Neural progenitor cell (in vitro differentiated cells): Measurements from ENCODE around the gene MAGED1. TPM values are rescaled to one million over a fixed set of nuclear protein-coding genes. Genes with fewer than 3 reads are reported as not detected.
A peak's percentile ranks its signal among the peaks of the same experiment; 100 is the strongest.

Source experiments
- DNase-seq: peaks from one replicate; pipeline ENCODE4 v3.0.0-alpha.2; 2016; ENCODE audit warnings: low spot score
- H2AFZ ChIP-seq: fragments of 200-600 bp; sonication (generic); replicated peaks from 2 replicates; pipeline ENCODE4 v1.6.1; 2016; ENCODE audit warnings: antibody characterized with exemption
- H3F3A ChIP-seq: fragments of 200-600 bp; sonication (generic); 2 replicates; pipeline ENCODE4 v1.6.1; 2016; ENCODE audit warnings: antibody characterized with exemption, low read depth
- H3K27ac ChIP-seq: fragments of 200-600 bp; sonication (generic); 2 replicates; pipeline ENCODE4 v1.5.1; 2016; ENCODE audit warnings: mild to moderate bottlenecking
- H3K27me3 ChIP-seq: fragments of 200-600 bp; sonication (generic); 2 replicates; pipeline ENCODE4 v1.6.1; 2016; ENCODE audit warnings: mild to moderate bottlenecking, moderate library complexity
- H3K36me3 ChIP-seq: fragments of 200-600 bp; sonication (generic); 2 replicates; pipeline ENCODE4 v1.5.1; 2016
- H3K4me1 ChIP-seq: fragments of 200-600 bp; sonication (generic); 2 replicates; pipeline ENCODE4 v1.6.1; 2016; ENCODE audit warnings: mixed run types
- H3K4me2 ChIP-seq: fragments of 200-600 bp; sonication (generic); 2 replicates; pipeline ENCODE4 v1.6.1; 2016
- H3K4me3 ChIP-seq: fragments of 200-600 bp; sonication (generic); 2 replicates; pipeline ENCODE4 v1.5.1; 2016
- H3K79me2 ChIP-seq: fragments of 200-600 bp; sonication (generic); 2 replicates; pipeline ENCODE4 v1.6.1; 2016; ENCODE audit warnings: low read depth
- H3K9ac ChIP-seq: fragments of 200-600 bp; sonication (generic); 2 replicates; pipeline ENCODE4 v1.6.1; 2016
- H3K9me3 ChIP-seq: fragments of 200-600 bp; sonication (generic); 2 replicates; pipeline ENCODE4 v1.5.1; 2016; ENCODE audit warnings: low read depth
- H4K20me1 ChIP-seq: fragments of 200-600 bp; sonication (generic); 2 replicates; pipeline ENCODE4 v1.6.1; 2016; ENCODE audit warnings: low read depth
- H3K27ac Mint-ChIP-seq: 3 replicates; pipeline ENCODE4 v1.8.0; 2021; ENCODE audit warnings: mixed read lengths
- H3K27me3 Mint-ChIP-seq: 2 replicates; pipeline ENCODE4 v1.8.0; 2022; ENCODE audit warnings: low read depth, mild to moderate bottlenecking, inconsistent platforms, moderate library complexity, mixed read lengths; ENCODE audit not compliant: insufficient read depth
- H3K36me3 Mint-ChIP-seq: 3 replicates; pipeline ENCODE4 v1.8.0; 2021; ENCODE audit warnings: mixed read lengths
- H3K4me1 Mint-ChIP-seq: 3 replicates; pipeline ENCODE4 v1.8.0; 2021; ENCODE audit warnings: mixed read lengths
- H3K4me3 Mint-ChIP-seq: 3 replicates; pipeline ENCODE4 v1.8.0; 2021; ENCODE audit warnings: mild to moderate bottlenecking, moderate library complexity, mixed read lengths
- H3K9me3 Mint-ChIP-seq: 3 replicates; pipeline ENCODE4 v1.8.0; 2020; ENCODE audit warnings: mixed read lengths
- EZH2 ChIP-seq: fragments of 200-600 bp; sonication (generic); IDR thresholded peaks from 2 replicates; pipeline ENCODE4 v1.6.1; 2017; ENCODE audit warnings: antibody characterized with exemption, mild to moderate bottlenecking, moderate library complexity
- EZH2phosphoT487 ChIP-seq: fragments of 200-600 bp; sonication (generic); IDR thresholded peaks from 2 replicates; pipeline ENCODE4 v1.6.1; 2017; ENCODE audit warnings: antibody characterized with exemption
- total RNA-seq: library from RNA; depleted of rRNA; stranded (reverse); fragments of >200 nt; gene quantifications from 2 replicates; pipeline ENCODE4 v1.2.3, GENCODE V29; 2015; ENCODE audit warnings: low replicate concordance
- TF ChIP-seq, protein P1 (sequence below): fragments of 200-600 bp; sonication (generic); IDR thresholded peaks from 2 replicates; pipeline ENCODE4 v1.5.1; 2017; ENCODE audit warnings: antibody characterized with exemption, mild to moderate bottlenecking

MAGED1 gene
- total RNA-seq, 1 donor from 2014 or later, result 133 TPM

DNA sequence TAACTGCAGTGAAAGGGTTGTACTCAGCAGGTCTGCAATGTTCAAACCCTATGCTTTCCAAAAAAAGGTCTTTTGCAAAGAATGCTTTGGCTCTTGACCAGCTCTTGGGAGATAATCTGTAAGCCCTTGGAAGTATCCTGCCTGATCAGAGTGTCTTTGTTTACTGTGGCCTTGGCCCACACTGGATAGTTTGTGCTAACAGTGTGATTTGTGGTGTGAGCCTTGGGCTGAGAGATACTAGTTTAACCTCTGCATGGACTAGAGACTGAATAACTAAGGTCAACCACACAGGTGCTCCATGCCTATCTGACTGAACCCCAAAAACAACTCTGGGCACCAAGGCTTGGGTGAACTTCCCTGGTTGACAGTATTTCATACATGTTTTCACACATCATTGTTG lies 3.6 kb upstream of the MAGED1 start:
- Histone ChIP-seq H3F3A (no peaks in the 10 kb centered on the region), H3K79me2 (peaks cover 12% of the 10 kb centered on the region), H3K27me3 (no peaks in the 10 kb centered on the region), H3K4me1 (peaks cover 6% of the 10 kb centered on the region), H3K4me2 (no peak overlapping the region), H3K36me3 (no peaks in the 10 kb centered on the region), H3K9ac (no peak overlapping the region), H2AFZ (no peak overlapping the region), H4K20me1 (no peaks in the 10 kb centered on the region), H3K4me3 (no peak overlapping the region), H3K27ac (no peak overlapping the region), H3K9me3 (no peaks in the 10 kb centered on the region)
- Mint-ChIP-seq H3K9me3 (peaks cover 6% of the 10 kb centered on the region), H3K4me1 (peaks cover 13% of the 10 kb centered on the region), H3K36me3 (no peaks in the 10 kb centered on the region), H3K27ac (no peak overlapping the region), H3K4me3 (no peak overlapping the region), H3K27me3 (peaks cover 9% of the 10 kb centered on the region)
- no peak for DNase-seq
- TF ChIP-seq, protein P1, sequence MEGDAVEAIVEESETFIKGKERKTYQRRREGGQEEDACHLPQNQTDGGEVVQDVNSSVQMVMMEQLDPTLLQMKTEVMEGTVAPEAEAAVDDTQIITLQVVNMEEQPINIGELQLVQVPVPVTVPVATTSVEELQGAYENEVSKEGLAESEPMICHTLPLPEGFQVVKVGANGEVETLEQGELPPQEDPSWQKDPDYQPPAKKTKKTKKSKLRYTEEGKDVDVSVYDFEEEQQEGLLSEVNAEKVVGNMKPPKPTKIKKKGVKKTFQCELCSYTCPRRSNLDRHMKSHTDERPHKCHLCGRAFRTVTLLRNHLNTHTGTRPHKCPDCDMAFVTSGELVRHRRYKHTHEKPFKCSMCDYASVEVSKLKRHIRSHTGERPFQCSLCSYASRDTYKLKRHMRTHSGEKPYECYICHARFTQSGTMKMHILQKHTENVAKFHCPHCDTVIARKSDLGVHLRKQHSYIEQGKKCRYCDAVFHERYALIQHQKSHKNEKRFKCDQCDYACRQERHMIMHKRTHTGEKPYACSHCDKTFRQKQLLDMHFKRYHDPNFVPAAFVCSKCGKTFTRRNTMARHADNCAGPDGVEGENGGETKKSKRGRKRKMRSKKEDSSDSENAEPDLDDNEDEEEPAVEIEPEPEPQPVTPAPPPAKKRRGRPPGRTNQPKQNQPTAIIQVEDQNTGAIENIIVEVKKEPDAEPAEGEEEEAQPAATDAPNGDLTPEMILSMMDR, result no peak
- TF ChIP-seq EZH2phosphoT487 (no peak), EZH2 (no peak)

DNA sequence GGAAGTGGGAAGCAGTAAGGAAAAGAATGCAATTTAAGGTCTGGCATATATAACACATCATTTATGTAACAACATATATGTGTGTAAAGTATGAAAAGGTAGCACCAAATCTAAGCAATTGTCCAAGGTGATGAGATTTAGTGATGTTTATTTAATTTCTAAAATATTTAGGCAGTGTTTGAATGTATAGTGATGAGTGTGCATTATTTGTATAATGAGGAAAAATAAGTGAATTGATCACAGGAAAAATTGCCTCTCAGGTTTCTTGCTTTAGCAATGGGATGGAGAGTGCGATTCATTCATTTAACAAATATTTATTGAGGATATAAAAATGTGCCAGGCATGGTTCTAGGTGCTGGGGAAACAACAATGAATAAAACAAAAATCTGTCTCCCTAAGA lies 2.2 kb upstream of the MAGED1 start:
- H3K79me2 ChIP-seq, result peaks cover 26% of the 10 kb centered on the region
- H3K4me3 Mint-ChIP-seq, result peak overlapping the region; percentile 60
- no peak overlapping the region for H3K9ac ChIP-seq
- peaks cover 6% of the 10 kb centered on the region for H3K9me3 Mint-ChIP-seq
- H3K9me3 ChIP-seq, result no peaks in the 10 kb centered on the region
- TF ChIP-seq EZH2, result no peak
- TF ChIP-seq, protein P1, result no peak
- TF ChIP-seq EZH2phosphoT487, result no peak
- H4K20me1 ChIP-seq, result peaks cover 7% of the 10 kb centered on the region
- H3K4me3 ChIP-seq, result no peak overlapping the region
- DNase-seq, result no peak
- H3K4me2 ChIP-seq, result no peak overlapping the region
- no peak overlapping the region for H3K27ac ChIP-seq
- peaks cover 22% of the 10 kb centered on the region for H3K4me1 Mint-ChIP-seq
- H3K27me3 ChIP-seq, result no peaks in the 10 kb centered on the region
- peaks cover 6% of the 10 kb centered on the region for H3K36me3 Mint-ChIP-seq
- H3K27me3 Mint-ChIP-seq, result peaks cover 9% of the 10 kb centered on the region
- no peak overlapping the region for H2AFZ ChIP-seq
- H3K27ac Mint-ChIP-seq, result peak overlapping the region; percentile 12
- H3K4me1 ChIP-seq, result peaks cover 6% of the 10 kb centered on the region
- H3F3A ChIP-seq, result no peaks in the 10 kb centered on the region
- no peaks in the 10 kb centered on the region for H3K36me3 ChIP-seq

DNA sequence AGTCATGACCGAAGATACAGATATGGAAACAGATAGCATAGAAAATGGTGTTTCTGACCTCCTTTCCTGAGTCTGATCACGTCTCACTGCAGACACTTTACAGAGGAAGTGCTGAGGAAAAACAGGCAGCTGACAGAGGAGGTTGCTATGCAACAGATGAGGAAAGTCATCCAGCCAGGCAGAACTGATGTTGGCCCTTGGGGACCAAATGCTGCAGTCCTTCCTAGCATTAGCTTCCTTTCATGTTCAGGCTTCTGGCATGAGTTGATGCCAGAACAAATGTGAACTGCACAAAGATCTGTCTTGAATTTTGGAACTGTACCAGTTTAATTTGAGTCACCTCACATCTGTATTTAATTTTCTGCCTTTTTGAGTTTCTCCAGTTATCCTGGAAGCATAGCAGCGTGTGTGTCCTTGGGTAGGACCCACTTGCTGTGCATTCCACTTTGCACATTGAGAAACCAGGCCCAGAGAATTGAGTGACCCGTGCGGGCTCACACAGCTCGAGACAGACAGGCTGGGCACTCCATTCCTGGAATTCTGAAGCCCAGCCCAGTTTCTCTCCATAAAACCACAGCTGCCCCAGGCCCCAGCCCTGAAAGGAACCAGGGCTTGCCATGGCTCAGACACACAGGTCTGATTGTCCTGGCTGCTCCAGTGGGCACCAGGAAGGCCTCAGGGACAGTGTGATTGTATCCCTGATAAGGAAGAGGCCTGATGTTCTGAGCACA lies 1.4 kb upstream of the MAGED1 start:
- H4K20me1 ChIP-seq, result peaks cover 7% of the 10 kb centered on the region
- H3K4me1 Mint-ChIP-seq, result peaks cover 22% of the 10 kb centered on the region
- peak; percentile 11 for DNase-seq
- TF ChIP-seq, protein P1, result no peak
- TF ChIP-seq EZH2, result no peak
- TF ChIP-seq EZH2phosphoT487, result no peak
- no peaks in the 10 kb centered on the region for H3K27me3 ChIP-seq
- no peaks in the 10 kb centered on the region for H3K36me3 ChIP-seq
- H3K4me2 ChIP-seq, result peak overlapping the region; percentile 75
- H3K9ac ChIP-seq, result no peak overlapping the region
- H3K27ac ChIP-seq, result peak overlapping the region; percentile 18
- H3K9me3 ChIP-seq, result no peaks in the 10 kb centered on the region
- no peak overlapping the region for H3K4me3 ChIP-seq
- H3K4me1 ChIP-seq, result peaks cover 6% of the 10 kb centered on the region
- peaks cover 11% of the 10 kb centered on the region for H3K27me3 Mint-ChIP-seq
- H3K36me3 Mint-ChIP-seq, result peaks cover 8% of the 10 kb centered on the region
- H2AFZ ChIP-seq, result no peak overlapping the region
- peaks cover 6% of the 10 kb centered on the region for H3K9me3 Mint-ChIP-seq
- H3K4me3 Mint-ChIP-seq, result peak overlapping the region; percentile 60
- H3K79me2 ChIP-seq, result peaks cover 32% of the 10 kb centered on the region
- no peaks in the 10 kb centered on the region for H3F3A ChIP-seq
- peak overlapping the region; percentile 63 for H3K27ac Mint-ChIP-seq
